Memory B cell (primary cell): Measurements from ENCODE around the gene NCF4.
A peak's percentile ranks its signal among the peaks of the same experiment; 100 is the strongest.

Source experiments
- ATAC-seq: fragments of 150-1000 bp; cut with Tn5 transposase; 2 replicates; pipeline ENCODE4 v1.10.0; 2021; ENCODE audit warnings: low read depth, mild to moderate bottlenecking, moderate library complexity
- DNase-seq, 2 donors: peaks; one replicate each; pipeline ENCODE4 v3.0.0; 2022; ENCODE audit warnings: low spot score in 2 of 2
- H3K27ac Mint-ChIP-seq: one replicate; pipeline ENCODE4 v1.8.0; 2022; ENCODE audit warnings: mild to moderate bottlenecking, moderate library complexity, mixed read lengths
- H3K27me3 Mint-ChIP-seq: one replicate; pipeline ENCODE4 v1.8.0; 2022; ENCODE audit warnings: mixed read lengths
- H3K36me3 Mint-ChIP-seq: one replicate; pipeline ENCODE4 v1.8.0; 2022; ENCODE audit warnings: mild to moderate bottlenecking, mixed read lengths
- H3K4me1 Mint-ChIP-seq: one replicate; pipeline ENCODE4 v1.8.0; 2022; ENCODE audit warnings: mixed read lengths
- H3K4me3 Mint-ChIP-seq: one replicate; pipeline ENCODE4 v1.8.0; 2022; ENCODE audit warnings: mild to moderate bottlenecking, moderate library complexity, mixed read lengths
- H3K9me3 Mint-ChIP-seq: one replicate; pipeline ENCODE4 v1.8.0; 2022; ENCODE audit warnings: mixed read lengths

Gene NCF4

DNA sequence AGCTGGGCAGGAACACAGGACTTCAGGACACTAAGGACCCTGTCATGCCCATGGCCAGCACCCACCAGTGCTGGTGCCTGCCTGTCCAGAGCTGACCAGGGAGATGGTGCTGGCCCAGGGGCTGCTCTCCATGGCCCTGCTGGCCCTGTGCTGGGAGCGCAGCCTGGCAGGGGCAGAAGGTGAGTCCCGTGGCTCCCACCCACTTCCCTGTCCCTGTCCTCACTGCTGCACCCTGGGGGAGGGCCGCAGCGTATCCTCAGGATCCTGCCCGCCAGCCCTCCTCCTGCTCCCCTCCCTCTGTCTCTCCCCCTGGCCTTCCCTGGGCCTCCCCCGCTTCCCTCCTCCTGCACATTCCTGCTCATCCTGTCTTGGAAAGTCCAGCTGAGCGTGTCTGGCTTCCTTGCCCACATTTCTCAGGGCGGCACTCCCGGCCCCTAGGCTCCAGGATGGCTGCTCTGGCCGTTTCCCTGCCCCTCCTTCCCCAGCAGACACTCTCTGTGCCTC, 61.4 kb downstream of the NCF4 start:
- Mint-ChIP-seq H3K27me3 (no peaks in the 10 kb centered on the region), H3K4me3 (no peak overlapping the region), H3K27ac (no peak overlapping the region), H3K36me3 (peaks cover 46% of the 10 kb centered on the region), H3K4me1 (peaks cover 28% of the 10 kb centered on the region), H3K9me3 (no peaks in the 10 kb centered on the region)
- ATAC-seq (no peak), DNase-seq (no peak)

DNA sequence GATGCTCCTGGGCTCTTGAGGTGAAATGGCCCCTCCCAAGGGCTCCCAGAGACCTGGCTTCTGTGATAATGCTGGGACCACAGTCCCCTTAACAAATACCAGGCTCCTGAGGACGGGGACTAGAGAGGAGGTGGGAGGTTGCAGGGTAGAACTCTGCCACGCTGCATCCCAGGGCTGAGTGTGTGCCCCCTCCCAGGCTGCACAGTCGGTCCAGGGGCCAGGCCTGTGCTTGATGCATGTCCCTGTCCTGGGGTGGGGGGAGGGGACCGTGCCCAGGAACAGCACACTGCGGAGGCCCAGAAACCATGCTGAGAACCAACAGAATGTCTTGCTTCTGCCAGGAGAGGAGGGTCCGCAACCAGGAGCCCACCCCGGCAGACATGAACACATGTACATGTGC, 61.9 kb downstream of the NCF4 start:
- peaks cover 51% of the 10 kb centered on the region for H3K36me3 Mint-ChIP-seq
- H3K27me3 Mint-ChIP-seq = no peaks in the 10 kb centered on the region
- DNase-seq (no peak), ATAC-seq (no peak)
- no peaks in the 10 kb centered on the region for H3K9me3 Mint-ChIP-seq
- peaks cover 25% of the 10 kb centered on the region for H3K4me1 Mint-ChIP-seq
- no peak overlapping the region for H3K27ac Mint-ChIP-seq
- no peak overlapping the region for H3K4me3 Mint-ChIP-seq

GRCh38 chr22:36923131-36923788, 62.5 kb downstream of the NCF4 start:
- H3K36me3 Mint-ChIP-seq = peaks cover 53% of the 10 kb centered on the region
- peaks cover 25% of the 10 kb centered on the region for H3K4me1 Mint-ChIP-seq
- DNase-seq (no peak), ATAC-seq (no peak)
- H3K27ac Mint-ChIP-seq = no peak overlapping the region
- no peaks in the 10 kb centered on the region for H3K9me3 Mint-ChIP-seq
- no peaks in the 10 kb centered on the region for H3K27me3 Mint-ChIP-seq
- H3K4me3 Mint-ChIP-seq = no peak overlapping the region

GRCh38 chr22:36924151-36924698, 63.4 kb downstream of the NCF4 start:
- H3K27me3 Mint-ChIP-seq = no peaks in the 10 kb centered on the region
- peak overlapping the region; percentile 79 for H3K27ac Mint-ChIP-seq
- peaks cover 52% of the 10 kb centered on the region for H3K36me3 Mint-ChIP-seq
- no peak for DNase-seq
- no peak for ATAC-seq
- peaks cover 22% of the 10 kb centered on the region for H3K4me1 Mint-ChIP-seq
- no peak overlapping the region for H3K4me3 Mint-ChIP-seq
- H3K9me3 Mint-ChIP-seq = no peaks in the 10 kb centered on the region

DNA sequence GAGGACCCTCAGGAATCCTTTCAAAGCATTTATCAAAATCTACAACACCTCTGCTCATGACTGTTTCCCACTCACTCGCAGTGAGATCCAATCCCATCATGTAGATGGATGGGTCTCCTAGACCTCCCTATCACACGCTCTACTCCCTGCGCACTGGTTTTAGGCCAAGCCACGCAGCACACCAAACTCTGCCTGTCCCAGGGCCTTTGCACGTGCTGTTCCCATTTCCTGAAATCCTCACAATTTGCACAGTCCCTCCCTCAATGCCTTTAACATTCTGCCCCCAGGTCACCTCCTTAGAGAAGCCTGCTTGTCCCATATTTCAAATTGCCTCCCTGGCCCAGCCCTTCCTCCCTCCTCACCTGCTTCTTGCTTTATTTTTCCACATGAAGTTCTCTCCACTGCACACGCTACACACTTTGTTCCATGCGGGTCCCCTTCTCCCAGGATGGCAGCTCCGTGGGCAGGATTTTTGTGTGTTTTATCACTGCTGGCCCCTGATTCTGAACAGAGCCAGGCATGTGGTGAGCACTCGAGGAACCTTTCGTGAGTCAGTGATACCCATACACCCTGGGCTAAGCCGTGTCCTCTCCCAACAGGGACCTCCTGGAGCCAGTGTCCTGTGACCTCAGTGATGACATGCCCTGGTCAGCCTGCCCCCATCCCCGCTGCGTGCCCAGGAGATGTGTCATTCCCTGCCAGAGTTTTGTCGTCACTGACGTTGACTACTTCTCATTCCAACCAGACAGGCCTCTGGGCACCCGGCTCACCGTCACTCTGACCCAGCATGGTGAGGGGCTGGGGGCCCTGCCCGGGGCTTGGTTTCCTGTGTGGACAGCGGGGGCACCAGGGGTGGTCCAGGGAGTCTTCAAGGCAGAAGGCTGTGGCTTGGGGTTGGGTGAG, 64.8 kb downstream of the NCF4 start:
- Mint-ChIP-seq H3K4me1 (peaks cover 13% of the 10 kb centered on the region), H3K9me3 (no peaks in the 10 kb centered on the region), H3K36me3 (peaks cover 44% of the 10 kb centered on the region), H3K4me3 (no peak overlapping the region), H3K27ac (peak overlapping the region; percentile 79), H3K27me3 (no peaks in the 10 kb centered on the region)
- no peak for ATAC-seq
- no peak for DNase-seq

- ATAC-seq = no peak
- peaks cover 41% of the 10 kb centered on the region for H3K36me3 Mint-ChIP-seq
These were observed 65.5 kb downstream of the NCF4 start for GRCh38 chr22:36926309-36926708.

GRCh38 chr22:36926721-36927435, 66.1 kb downstream of the NCF4 start:
- peaks cover 40% of the 10 kb centered on the region for H3K36me3 Mint-ChIP-seq
- no peak overlapping the region for H3K27ac Mint-ChIP-seq
- H3K4me3 Mint-ChIP-seq = no peak overlapping the region
- H3K9me3 Mint-ChIP-seq = no peaks in the 10 kb centered on the region
- peaks cover 4% of the 10 kb centered on the region for H3K4me1 Mint-ChIP-seq
- H3K27me3 Mint-ChIP-seq = no peaks in the 10 kb centered on the region
- ATAC-seq (no peak), DNase-seq (no peak)

More at GRCh38 chr22:36926309-36926708, 65.5 kb downstream of the NCF4 start:
- no peaks in the 10 kb centered on the region for H3K9me3 Mint-ChIP-seq
- no peak for DNase-seq
- peak overlapping the region; percentile 53 for H3K27ac Mint-ChIP-seq
- H3K27me3 Mint-ChIP-seq = no peaks in the 10 kb centered on the region
- peaks cover 6% of the 10 kb centered on the region for H3K4me1 Mint-ChIP-seq
- H3K4me3 Mint-ChIP-seq = no peak overlapping the region
